ENCODE results near the gene F7. TPM values are rescaled to one million over a fixed set of nuclear protein-coding genes. Genes with fewer than 3 reads are reported as not detected.

F7 gene
- total RNA-seq, 2 donors from 2014 or later = not detected

- TF ChIP-seq POLR2A (IDR thresholded peaks at IDR 0.05) = no peak
- TF ChIP-seq CTCF (IDR thresholded peaks at IDR 0.05) = no peak
- Histone ChIP-seq H3K9me3 (no peaks in the 10 kb centered on the region), H3K27ac (no peak overlapping the region), H3K27me3 (no peaks in the 10 kb centered on the region), H3K4me1 (no peaks in the 10 kb centered on the region), H3K4me3 (no peak overlapping the region), H3K36me3 (replicated peaks in 1 of 2; ENCODE audit: insufficient read depth in 1 of 2, low read depth in 2 of 2) (peaks cover 0 to 11% of the 10 kb centered on the region in 2 donors)
- DNase-seq (no peak), ATAC-seq (no peak)
- intact Hi-C loops (cut with DNase I) = no loop called here
- WGBS, 2 donors = 90 to 94% methylated on average over 10 to 33 of the region's 33 CpGs
Measured at GRCh38 chr13:113091891-113092775, 13.5 kb upstream of the F7 start.

GRCh38 chr13:113092776-113093579 lies 12.6 kb upstream of the F7 start:
- Histone ChIP-seq H3K4me3 (no peak overlapping the region), H3K9me3 (no peaks in the 10 kb centered on the region), H3K36me3 (replicated peaks in 1 of 2; ENCODE audit: insufficient read depth in 1 of 2, low read depth in 2 of 2) (peaks cover 0 to 3% of the 10 kb centered on the region in 2 donors), H3K4me1 (no peaks in the 10 kb centered on the region), H3K27ac (no peak overlapping the region), H3K27me3 (no peaks in the 10 kb centered on the region)
- no peak for TF ChIP-seq POLR2A (IDR thresholded peaks at IDR 0.05)
- no peak for TF ChIP-seq CTCF (IDR thresholded peaks at IDR 0.05)
- DNase-seq (no peak), ATAC-seq (no peak)
- 91 to 96% methylated on average over 9 to 23 of the region's 25 CpGs for WGBS, 2 donors
- intact Hi-C loops (cut with DNase I) = no loop called here

- ATAC-seq (no peak), DNase-seq (no peak)
- no peaks in the 10 kb centered on the region for H3K9me3 ChIP-seq
- H3K27ac ChIP-seq = no peak overlapping the region
- no peak overlapping the region for H3K4me3 ChIP-seq
- TF ChIP-seq CTCF (IDR thresholded peaks at IDR 0.05) (no peak), POLR2A (IDR thresholded peaks at IDR 0.05) (no peak)
- intact Hi-C loops (cut with DNase I) = no loop called here
- no peaks in the 10 kb centered on the region for H3K4me1 ChIP-seq
- no peaks in the 10 kb centered on the region for H3K27me3 ChIP-seq
- peaks cover 0 to 2% of the 10 kb centered on the region in 2 donors for H3K36me3 ChIP-seq (replicated peaks in 1 of 2; ENCODE audit: insufficient read depth in 1 of 2, low read depth in 2 of 2)
- 80 to 84% methylated on average over 18 to 29 of the region's 29 CpGs for WGBS, 2 donors
Measured at GRCh38 chr13:113093580-113094409, 11.8 kb upstream of the F7 start.

- TF ChIP-seq CTCF (IDR thresholded peaks at IDR 0.05) (no peak), POLR2A (IDR thresholded peaks at IDR 0.05) (no peak)
- ATAC-seq = no peak
- intact Hi-C loops (cut with DNase I) = no loop called here
- Histone ChIP-seq H3K4me1 (no peaks in the 10 kb centered on the region), H3K27ac (no peak overlapping the region), H3K27me3 (no peaks in the 10 kb centered on the region), H3K4me3 (no peak overlapping the region), H3K9me3 (no peaks in the 10 kb centered on the region), H3K36me3 (replicated peaks in 1 of 2; ENCODE audit: insufficient read depth in 1 of 2, low read depth in 2 of 2) (peaks cover 0 to 2% of the 10 kb centered on the region in 2 donors)
- no peak for DNase-seq
- WGBS, 2 donors = 84% methylated on average over 6 to 14 of the region's 14 CpGs
Measured at GRCh38 chr13:113094410-113094800, 11.2 kb upstream of the F7 start.

All from body of pancreas (tissue), 4 donors.